Tongue (tissue), 2 donors: ENCODE measurements around the gene TRIO. TPM values are rescaled to one million over a fixed set of nuclear protein-coding genes. Genes with fewer than 3 reads are reported as not detected.
"Not testable (repeated sequence)": the region's sequence is repeated elsewhere in the genome, so short reads cannot be mapped to it uniquely, and the experiment has no call there.

Source experiments
- DNase-seq: peaks from one replicate; pipeline ENCODE4 v3.0.0-alpha.2; 2015
- total RNA-seq: library from RNA; depleted of rRNA; stranded (reverse); fragments of >200 nt; gene quantifications from one replicate; pipeline ENCODE4 v1.2.3, GENCODE V29; 2014

The TRIO gene
- total RNA-seq, 1 donor from 2014 or later = 188 TPM

- DNase-seq = peak; percentile 31
These were observed 216.2 kb downstream of the TRIO start for GRCh38 chr5:14359069-14360043.

GRCh38 chr5:14362491-14362890, 219.3 kb downstream of the TRIO start:
- no peak for DNase-seq

GRCh38 chr5:14364096-14364495, 221.0 kb downstream of the TRIO start:
- DNase-seq = peak; percentile 47

- DNase-seq = peak; percentile 31
These were observed 221.7 kb downstream of the TRIO start for GRCh38 chr5:14364576-14365472.

GRCh38 chr5:14365831-14366430, 222.8 kb downstream of the TRIO start:
- no peak for DNase-seq

- DNase-seq = no peak
These were observed 223.6 kb downstream of the TRIO start for GRCh38 chr5:14366763-14367162.

GRCh38 chr5:14367364-14367763, 224.2 kb downstream of the TRIO start:
- no peak for DNase-seq

GRCh38 chr5:14369780-14370179, 226.6 kb downstream of the TRIO start:
- DNase-seq = no peak

- DNase-seq = no peak
These were observed 227.2 kb downstream of the TRIO start for GRCh38 chr5:14370386-14370785.

GRCh38 chr5:14373685-14374084, 230.5 kb downstream of the TRIO start:
- no peak for DNase-seq

GRCh38 chr5:14374100-14374499, 231.0 kb downstream of the TRIO start:
- no peak for DNase-seq

GRCh38 chr5:14376789-14377188, 233.6 kb downstream of the TRIO start:
- no peak for DNase-seq

GRCh38 chr5:14379739-14380497, 236.8 kb downstream of the TRIO start:
- no peak for DNase-seq

GRCh38 chr5:14380712-14381111, 237.6 kb downstream of the TRIO start:
- DNase-seq = no peak

GRCh38 chr5:14382640-14383039, 239.5 kb downstream of the TRIO start:
- DNase-seq = no peak

- no peak for DNase-seq
These were observed 240.8 kb downstream of the TRIO start for GRCh38 chr5:14383923-14384322.

- DNase-seq = no peak
These were observed 241.9 kb downstream of the TRIO start for GRCh38 chr5:14385019-14385418.

GRCh38 chr5:14386884-14387624, 243.9 kb downstream of the TRIO start:
- DNase-seq = no peak

GRCh38 chr5:14388741-14389140, 245.6 kb downstream of the TRIO start:
- no peak for DNase-seq

- DNase-seq = not testable (repeated sequence)
These were observed 249.4 kb downstream of the TRIO start for GRCh38 chr5:14392552-14392951.

- no peak for DNase-seq
These were observed 251.2 kb downstream of the TRIO start for GRCh38 chr5:14394365-14394764.
